HuH-7 (cell line): ENCODE results near the gene CCR5.

Experiments used
- DNase-seq: peaks from one replicate; pipeline ENCODE4 v3.0.0; 2011; ENCODE audit warnings: low spot score

CCR5 gene

DNA sequence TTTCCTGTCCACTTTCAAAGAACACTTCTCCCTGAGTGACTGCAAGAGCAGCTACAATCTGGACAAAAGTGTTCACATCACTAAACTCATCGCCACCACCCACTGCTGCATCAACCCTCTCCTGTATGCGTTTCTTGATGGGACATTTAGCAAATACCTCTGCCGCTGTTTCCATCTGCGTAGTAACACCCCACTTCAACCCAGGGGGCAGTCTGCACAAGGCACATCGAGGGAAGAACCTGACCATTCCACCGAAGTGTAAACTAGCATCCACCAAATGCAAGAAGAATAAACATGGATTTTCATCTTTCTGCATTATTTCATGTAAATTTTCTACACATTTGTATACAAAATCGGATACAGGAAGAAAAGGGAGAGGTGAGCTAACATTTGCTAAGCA is 38.1 kb downstream of the CCR5 start:
- no peak for DNase-seq

DNA sequence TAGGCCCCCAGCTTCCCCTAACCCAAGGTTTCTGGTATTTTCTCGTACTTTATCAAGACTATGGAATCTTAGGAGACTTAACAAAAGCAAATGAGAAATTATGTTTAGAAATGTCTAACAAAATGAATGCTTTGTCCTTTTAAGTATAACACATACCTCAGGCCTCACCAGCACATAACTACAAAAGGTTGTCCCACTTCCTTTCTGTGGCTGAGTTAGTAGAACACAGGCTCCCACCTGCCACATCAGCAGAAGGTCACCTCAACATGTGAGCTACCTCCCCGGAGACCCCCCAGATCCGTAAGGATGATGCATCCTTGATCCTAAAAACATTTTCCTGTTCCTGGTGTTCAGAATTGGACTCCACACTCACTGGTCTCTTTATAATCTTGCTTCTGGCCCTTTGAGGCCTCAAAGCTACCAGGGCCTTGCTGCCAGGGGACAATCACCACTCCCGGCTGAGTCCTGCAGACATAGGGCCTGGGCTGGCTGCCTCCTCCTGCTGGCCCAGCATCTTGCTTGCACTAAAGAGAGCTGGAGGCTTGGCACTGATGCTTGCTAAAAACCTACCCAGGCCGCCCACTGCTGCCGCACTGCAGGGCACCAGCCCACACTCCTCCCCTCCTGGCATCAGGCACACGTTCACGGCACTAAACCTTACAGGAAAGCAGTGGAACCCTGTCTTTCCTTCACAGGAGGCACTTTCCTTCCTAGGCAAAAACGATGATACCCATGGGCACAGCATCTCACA is 39.2 kb downstream of the CCR5 start:
- no peak for DNase-seq

DNA sequence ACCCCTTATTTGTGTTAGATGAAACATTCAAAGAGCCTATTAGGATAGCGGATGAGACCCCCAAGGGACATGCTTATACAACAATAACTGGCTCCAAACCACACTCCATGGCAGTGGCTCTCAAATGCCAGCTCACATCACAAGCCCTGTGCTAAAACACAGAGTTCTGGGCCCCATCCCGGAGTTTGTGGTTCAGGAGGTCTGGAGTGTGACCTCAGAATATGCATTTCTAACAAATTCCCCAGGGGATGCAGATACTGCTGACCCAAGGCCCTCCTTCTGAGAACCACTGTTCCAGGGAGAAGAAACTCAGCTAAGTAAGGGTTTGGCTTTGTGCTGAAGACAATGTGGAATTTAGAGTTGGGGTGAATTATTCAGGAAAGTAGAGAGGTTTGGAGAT is 39.9 kb downstream of the CCR5 start:
- DNase-seq, result no peak

DNA sequence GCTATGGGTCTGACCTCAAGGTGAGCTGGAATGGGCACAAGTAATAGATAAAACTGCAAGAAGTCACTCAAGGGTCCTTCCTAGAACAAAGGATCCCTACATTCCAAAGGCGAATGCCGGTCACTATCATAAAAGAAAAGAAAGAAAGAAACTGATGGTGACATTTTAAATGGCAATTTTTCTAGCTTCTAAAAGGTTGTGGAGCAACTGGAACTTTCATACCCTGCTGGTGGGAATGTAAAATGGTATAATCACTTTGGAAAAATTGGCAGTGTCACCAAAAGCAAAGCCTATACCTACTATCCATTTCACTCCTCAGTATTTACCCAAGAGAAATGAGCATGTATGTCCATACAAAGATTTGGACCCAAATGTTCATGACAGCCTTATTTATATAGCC is 40.5 kb downstream of the CCR5 start:
- DNase-seq, result no peak

DNA sequence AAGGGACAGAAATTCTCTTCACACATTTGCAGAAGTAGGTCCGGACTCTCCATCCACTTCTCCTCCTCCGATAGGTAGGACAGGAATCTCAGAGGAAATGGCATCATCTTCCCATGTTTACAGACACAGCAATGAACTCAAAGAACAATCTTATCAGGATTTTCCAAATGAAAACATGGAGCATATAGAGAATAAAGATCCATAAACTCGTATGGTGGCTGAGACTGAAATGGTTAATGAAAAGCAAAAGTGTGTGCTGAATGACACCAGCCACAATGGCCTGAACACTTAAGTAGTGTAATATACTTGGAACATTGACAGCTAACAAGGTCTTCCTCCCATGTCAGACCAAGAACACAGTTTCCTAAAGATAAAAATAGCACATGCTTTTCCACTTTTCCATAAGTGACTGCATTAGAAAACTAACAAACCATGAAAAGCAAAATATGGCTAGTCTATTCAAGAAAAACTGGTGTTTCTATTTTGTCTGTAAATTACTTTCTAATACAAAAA is 42.1 kb downstream of the CCR5 start:
- DNase-seq, result no peak

DNA sequence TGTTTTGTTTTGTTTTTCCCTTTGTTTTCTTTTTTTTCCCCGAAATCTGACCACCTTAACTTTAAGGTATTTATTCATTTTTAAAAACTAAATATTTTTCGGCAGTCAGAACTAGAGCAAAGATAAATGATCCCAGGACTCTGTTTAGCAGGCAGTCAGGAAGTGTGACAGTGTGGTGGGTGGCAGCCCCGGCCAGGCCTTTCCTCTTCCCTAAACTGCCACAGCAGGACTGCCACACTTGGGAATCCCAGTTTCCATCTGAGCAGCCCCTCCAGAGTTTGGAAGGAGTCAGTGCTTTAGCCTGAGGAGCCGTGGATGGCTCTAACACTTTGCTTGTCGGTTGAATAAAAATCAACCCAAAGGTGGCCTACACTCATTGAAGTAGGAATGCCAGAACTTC is 43.2 kb downstream of the CCR5 start:
- no peak for DNase-seq

DNA sequence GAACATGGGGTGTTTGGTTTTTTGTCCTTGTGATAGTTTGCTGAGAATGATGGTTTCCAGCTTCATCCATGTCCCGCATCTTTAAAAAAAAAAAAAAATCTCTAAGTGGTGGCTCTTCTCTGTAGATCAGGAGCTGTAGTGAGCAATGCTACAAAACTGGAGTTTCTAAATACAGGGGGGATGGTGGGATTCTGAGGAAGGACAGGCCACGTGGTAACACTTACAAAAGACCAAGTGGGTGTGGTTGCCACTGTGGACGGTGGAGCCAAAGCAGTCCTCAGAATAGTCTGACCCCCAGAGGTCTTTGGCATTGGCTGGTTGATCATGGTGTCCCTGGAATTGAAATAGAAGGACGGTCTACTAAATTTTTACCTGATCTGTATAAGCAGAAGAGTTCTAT is 44.0 kb downstream of the CCR5 start:
- DNase-seq, result no peak

DNA sequence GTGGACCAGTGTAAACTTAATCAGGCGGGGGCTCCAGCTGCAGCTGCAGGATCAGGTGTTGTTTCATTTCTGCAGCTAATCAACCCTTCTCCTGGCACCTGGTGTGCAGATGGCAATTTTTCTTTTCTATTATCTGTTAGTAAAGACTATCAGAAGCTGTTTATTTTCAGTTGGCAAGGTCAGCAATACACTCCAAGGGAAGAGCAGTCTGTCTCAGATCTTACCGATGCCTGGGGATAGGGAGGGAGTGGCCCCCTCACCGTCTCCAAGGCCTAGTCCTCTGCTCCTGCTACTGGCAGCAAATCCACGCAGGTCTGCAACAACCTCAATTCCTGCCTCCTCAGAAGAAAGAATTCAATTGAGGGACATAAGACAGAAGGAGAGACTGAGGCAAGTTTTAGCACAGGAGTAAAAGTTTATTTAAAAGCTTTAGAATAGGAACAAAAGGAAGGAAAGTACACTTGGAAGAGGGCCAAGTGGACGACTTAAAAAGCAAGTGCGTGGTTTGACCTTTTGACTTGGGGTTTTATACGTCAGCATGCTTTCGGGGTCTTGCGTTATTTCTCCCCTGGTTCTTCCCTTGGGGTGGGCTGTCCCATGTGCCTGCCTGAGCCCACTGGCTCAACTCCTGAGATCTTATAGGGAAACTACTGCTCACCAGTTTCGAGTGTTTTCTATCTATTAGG is 45.5 kb downstream of the CCR5 start:
- DNase-seq, result no peak

DNA sequence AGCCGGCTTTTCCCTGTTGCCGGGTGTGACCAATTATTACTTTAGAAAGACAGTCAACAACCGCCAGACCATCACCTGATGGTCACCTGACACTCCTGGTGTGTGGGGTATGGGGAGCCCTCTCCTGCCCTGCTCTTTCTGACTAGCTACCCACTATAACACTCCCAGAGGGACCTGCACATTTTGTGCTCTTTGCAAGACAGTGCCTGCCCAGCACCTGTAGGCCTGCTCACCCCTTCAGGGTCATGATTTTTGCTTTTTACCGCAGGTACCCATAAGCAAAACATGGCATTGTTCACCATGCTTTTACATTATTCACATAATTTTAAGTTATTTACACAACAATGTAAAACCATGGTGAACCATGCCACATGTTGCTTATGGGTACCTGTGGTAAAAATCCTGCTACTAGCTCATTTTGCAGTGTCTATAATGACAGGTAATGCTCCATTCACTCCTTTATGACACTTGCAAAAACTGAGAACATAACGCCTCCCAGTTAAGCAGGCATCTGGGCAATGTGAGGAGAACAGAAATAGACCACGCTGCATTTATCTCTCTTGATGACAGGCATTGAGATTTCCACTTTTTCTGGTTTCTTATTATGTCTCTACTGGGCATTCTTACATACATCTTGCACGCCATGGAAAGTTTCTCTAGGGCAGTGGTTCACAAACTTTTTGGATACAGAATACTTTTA is 46.2 kb downstream of the CCR5 start:
- DNase-seq, result no peak

DNA sequence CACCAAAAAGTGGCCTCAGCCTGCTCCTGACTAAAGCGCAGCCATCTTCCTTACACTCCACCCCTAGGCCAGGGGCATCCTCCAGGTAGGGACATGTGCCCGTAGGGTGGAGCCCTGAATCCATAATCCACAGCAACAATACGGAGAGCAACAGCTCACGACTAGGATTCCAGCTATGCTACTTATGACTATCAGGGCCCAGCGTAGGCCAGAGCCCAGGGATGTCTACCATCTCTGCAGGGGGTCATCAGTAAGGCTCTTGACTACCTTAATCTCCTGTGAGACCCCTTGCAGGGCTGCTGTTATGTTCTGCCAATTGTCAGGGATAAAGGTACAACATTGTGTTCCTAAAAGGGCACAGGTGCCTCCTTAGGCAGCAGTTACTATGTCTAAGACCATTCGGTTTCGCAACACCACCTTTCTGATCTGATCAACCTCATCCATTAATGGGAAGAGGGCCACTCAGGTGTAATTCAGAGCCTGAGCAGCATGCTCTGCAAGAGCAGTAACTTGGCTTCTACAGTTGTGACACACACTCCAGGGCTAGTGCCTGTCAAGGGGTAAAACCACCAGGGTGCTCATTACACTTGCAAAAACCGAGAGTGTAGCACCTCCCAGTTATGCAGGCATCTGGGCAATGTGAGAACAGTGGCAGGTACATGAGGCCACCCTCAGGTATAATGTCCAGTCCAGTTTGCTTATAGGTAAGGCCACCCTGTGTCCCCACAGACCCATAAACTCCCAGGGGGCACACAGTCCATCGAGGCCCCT is 47.3 kb downstream of the CCR5 start:
- no peak for DNase-seq

DNA sequence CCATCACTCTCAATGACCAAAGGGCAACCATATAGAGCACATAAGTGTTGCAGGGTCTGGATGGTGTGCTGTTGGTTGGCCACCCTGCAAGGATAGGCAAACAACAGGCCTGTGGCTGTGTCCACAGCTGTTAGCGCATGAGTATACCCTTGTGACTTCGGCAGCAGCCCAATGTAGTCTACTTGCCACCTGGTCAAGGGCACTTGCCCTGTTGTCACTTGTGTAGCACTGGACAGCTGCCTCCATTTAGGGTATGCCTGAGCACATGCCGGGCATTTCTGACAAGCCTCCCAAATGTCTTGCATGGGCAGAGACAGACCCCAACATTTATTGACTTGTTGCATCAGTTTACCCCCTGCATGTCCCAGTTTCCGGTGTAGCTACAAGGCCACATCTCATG is 49.1 kb downstream of the CCR5 start:
- no peak for DNase-seq

DNA sequence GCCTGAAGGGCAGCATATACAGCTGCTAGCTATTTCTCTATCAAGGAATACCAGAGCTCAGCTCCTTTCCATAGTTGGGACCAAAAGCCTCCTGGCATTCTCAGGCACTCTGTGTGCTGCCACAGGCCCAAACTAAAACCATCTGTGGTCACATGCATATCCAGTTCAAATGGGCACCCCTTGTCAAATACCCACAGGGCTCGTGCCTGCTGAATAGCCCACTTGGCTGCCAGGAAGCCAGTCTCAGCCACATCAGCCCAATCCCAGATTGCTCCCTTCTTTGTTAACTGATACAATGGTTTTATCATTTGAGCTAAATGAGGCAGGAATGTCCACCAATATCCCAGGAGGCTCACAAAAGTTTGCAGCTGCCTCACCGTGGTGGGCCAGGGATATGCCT is 50.2 kb downstream of the CCR5 start:
- DNase-seq, result no peak

DNA sequence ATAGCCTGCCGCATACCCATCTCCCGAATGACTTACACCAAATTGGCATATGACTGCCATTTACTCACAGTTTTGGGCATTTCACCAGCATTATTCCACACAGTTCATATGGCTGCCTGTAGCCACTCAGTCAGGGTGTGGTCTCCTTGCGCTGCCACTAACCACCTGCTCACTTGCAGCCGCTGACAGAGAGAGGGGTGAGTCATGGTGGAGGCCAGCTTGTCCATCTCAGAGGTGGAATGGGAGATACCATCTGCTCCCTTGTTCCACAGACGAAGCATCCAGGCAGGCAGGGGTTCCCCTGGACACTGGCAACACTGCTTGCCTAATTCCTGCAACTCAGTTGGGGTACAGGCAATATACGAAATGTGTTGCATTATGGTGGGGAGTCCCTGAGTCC is 51.9 kb downstream of the CCR5 start:
- no peak for DNase-seq

DNA sequence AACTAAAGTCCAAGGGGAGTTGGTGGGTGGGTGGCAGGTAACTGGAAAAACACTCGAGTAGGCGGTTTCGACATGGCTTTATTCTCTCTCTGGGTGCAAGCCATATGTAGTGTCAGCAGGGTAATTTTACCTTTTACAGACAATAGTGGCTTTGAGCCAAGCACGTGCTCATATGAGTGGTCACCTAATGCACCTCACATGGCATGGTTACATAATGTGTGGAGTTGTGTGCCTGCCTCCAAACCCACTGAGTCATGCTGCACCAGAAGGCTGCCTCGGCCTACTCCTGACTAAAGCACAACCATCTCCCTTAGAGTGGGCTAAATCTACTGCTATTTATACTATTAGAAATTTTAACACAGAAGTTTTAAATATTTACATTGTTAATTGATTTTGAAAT is 52.8 kb downstream of the CCR5 start:
- no peak for DNase-seq
